PC-3 (cell line): ENCODE results near the gene HSD17B12. TPM values are rescaled to one million over a fixed set of nuclear protein-coding genes. Genes with fewer than 3 reads are reported as not detected.

Experiments
- ATAC-seq: fragments of 200-7000 bp; cut with Tn5 transposase; 2 replicates; pipeline ENCODE4 v1.9.1; 2020; ENCODE audit warnings: mild to moderate bottlenecking, moderate library complexity
- BruUV-seq: library from RNA; stranded (reverse); fragments of 400-500 nt; replicated peaks from 2 replicates; lab custom pipeline; 2021; lab: Mats Ljungman, UMichigan
- CTCF ChIA-PET: fragments of 300-600 bp; sonication (Branson Sonifier 250); formaldehyde crosslinking; loops from one replicate; lab custom pipeline; 2022; ENCODE audit warnings: antibody characterized with exemption; lab: Charles Lee
- POLR2A ChIA-PET: fragments of 300-600 bp; sonication (Branson Sonifier 250); formaldehyde crosslinking; loops from one replicate; lab custom pipeline; 2022; ENCODE audit warnings: antibody characterized with exemption; ENCODE audit not compliant: unreplicated experiment; lab: Charles Lee
- DNase-seq: peaks from one replicate; pipeline ENCODE4 v3.0.0-alpha.2; 2015
- H2AFZ ChIP-seq: fragments of 300-600 bp; sonication (generic); 2 replicates; pipeline ENCODE4 v1.6.0; 2016; ENCODE audit warnings: antibody characterized with exemption, low read length
- H3F3A ChIP-seq: fragments of 300-600 bp; sonication (generic); one replicate; pipeline ENCODE4 v1.6.0; 2017; ENCODE audit warnings: antibody characterized with exemption, low read length, control low read depth, mild to moderate bottlenecking; ENCODE audit not compliant: unreplicated experiment
- H3K27ac ChIP-seq: fragments of 300-600 bp; sonication (generic); 2 replicates; pipeline ENCODE4 v1.5.1; 2016; ENCODE audit warnings: mild to moderate bottlenecking, low read length
- H3K27me3 ChIP-seq: fragments of 300-600 bp; sonication (generic); 2 replicates; pipeline ENCODE4 v1.6.1; 2016; ENCODE audit warnings: low read length, mixed read lengths
- H3K36me3 ChIP-seq: fragments of 300-600 bp; sonication (generic); 2 replicates; pipeline ENCODE4 v1.6.1; 2016; ENCODE audit warnings: low read depth, mixed run types, low read length, mixed read lengths
- H3K4me1 ChIP-seq: fragments of 300-600 bp; sonication (generic); 2 replicates; pipeline ENCODE4 v1.5.1; 2016; ENCODE audit warnings: low read length; ENCODE audit not compliant: insufficient read depth
- H3K4me2 ChIP-seq: fragments of 300-600 bp; sonication (generic); 2 replicates; pipeline ENCODE4 v1.6.0; 2016; ENCODE audit warnings: low read length
- H3K4me3 ChIP-seq: fragments of 300-600 bp; sonication (generic); 2 replicates; pipeline ENCODE4 v1.5.1; 2016; ENCODE audit warnings: mild to moderate bottlenecking, low read length, mixed read lengths
- H3K79me2 ChIP-seq: fragments of 300-600 bp; sonication (generic); 2 replicates; pipeline ENCODE4 v1.6.1; 2017; ENCODE audit warnings: low read length, mixed read lengths
- H3K9ac ChIP-seq: fragments of 300-600 bp; sonication (generic); 2 replicates; pipeline ENCODE4 v1.6.0; 2016; ENCODE audit warnings: mild to moderate bottlenecking, low read length
- H3K9me2 ChIP-seq: fragments of 300-600 bp; sonication (generic); replicated peaks from 2 replicates; pipeline ENCODE4 v1.6.1; 2016; ENCODE audit warnings: mixed run types, low read length, mixed read lengths
- H3K9me3 ChIP-seq: fragments of 300-600 bp; sonication (generic); 2 replicates; pipeline ENCODE4 v1.6.1; 2016; ENCODE audit warnings: low read length, mixed read lengths
- H4K20me1 ChIP-seq: fragments of 300-600 bp; sonication (generic); 2 replicates; pipeline ENCODE4 v1.6.1; 2016; ENCODE audit warnings: low read length, mixed read lengths
- EZH2 ChIP-seq: fragments of 300-600 bp; sonication (generic); IDR thresholded peaks from one replicate; pipeline ENCODE4 v1.6.1; 2017; ENCODE audit warnings: antibody characterized with exemption, mild to moderate bottlenecking, low read length; ENCODE audit not compliant: unreplicated experiment
- EZH2phosphoT487 ChIP-seq: fragments of 300-600 bp; sonication (generic); IDR thresholded peaks from 2 replicates; pipeline ENCODE4 v1.6.1; 2018; ENCODE audit warnings: mild to moderate bottlenecking, antibody characterized with exemption, low read length, borderline replicate concordance
- intact Hi-C: fragments of 100-400 bp; cut with micrococcal nuclease; formaldehyde crosslinking; loops from 2 replicates; pipeline ENCODE4 v1.9.0; 2023
- total RNA-seq: library from RNA; depleted of rRNA; stranded (reverse); fragments of >200 nt; gene quantifications from 2 replicates; pipeline ENCODE4 v1.2.3, GENCODE V29; 2014
- TF ChIP-seq, protein P1 (sequence below): fragments of 300-600 bp; sonication (generic); conservative IDR thresholded peaks from 2 replicates; pipeline ENCODE4 v1.5.1; 2017; ENCODE audit warnings: antibody characterized with exemption, low read depth, mild to moderate bottlenecking, low read length

Gene HSD17B12
- total RNA-seq, 1 experiment from 2014 or later, result 77.6 TPM

GRCh38 chr11:43810929-43811596 is 130.5 kb downstream of the HSD17B12 start:
- ChIA-PET POLR2A (no interaction called here), CTCF (no interaction called here)
- H2AFZ ChIP-seq, result no peak overlapping the region
- ATAC-seq (peak; percentile 35; the same call in 1 of the 2 replicates), DNase-seq (peak; percentile 34)
- no peaks in the 10 kb centered on the region for H3K79me2 ChIP-seq
- no peak overlapping the region for H3K27ac ChIP-seq
- no TSS peak for BruUV-seq
- H3K4me1 ChIP-seq, result no peaks in the 10 kb centered on the region
- intact Hi-C loops, result loop anchor here (1.0 to 5.0 kb wide), 4 partner anchors 75 to 307 kb away; no protein-coding TSS in a partner anchor
- no peak for TF ChIP-seq EZH2phosphoT487
- TF ChIP-seq, protein P1, sequence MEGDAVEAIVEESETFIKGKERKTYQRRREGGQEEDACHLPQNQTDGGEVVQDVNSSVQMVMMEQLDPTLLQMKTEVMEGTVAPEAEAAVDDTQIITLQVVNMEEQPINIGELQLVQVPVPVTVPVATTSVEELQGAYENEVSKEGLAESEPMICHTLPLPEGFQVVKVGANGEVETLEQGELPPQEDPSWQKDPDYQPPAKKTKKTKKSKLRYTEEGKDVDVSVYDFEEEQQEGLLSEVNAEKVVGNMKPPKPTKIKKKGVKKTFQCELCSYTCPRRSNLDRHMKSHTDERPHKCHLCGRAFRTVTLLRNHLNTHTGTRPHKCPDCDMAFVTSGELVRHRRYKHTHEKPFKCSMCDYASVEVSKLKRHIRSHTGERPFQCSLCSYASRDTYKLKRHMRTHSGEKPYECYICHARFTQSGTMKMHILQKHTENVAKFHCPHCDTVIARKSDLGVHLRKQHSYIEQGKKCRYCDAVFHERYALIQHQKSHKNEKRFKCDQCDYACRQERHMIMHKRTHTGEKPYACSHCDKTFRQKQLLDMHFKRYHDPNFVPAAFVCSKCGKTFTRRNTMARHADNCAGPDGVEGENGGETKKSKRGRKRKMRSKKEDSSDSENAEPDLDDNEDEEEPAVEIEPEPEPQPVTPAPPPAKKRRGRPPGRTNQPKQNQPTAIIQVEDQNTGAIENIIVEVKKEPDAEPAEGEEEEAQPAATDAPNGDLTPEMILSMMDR, result peak; percentile 64
- no peaks in the 10 kb centered on the region for H3K27me3 ChIP-seq
- H3K9ac ChIP-seq, result no peak overlapping the region
- H3K9me3 ChIP-seq, result no peaks in the 10 kb centered on the region
- no peak overlapping the region for H3K4me3 ChIP-seq
- H3K4me2 ChIP-seq, result no peak overlapping the region
- no peaks in the 10 kb centered on the region for H3K9me2 ChIP-seq
- no peaks in the 10 kb centered on the region for H3F3A ChIP-seq
- H3K36me3 ChIP-seq, result peaks cover 3% of the 10 kb centered on the region; the same call in 1 of the 2 replicates
- no peaks in the 10 kb centered on the region for H4K20me1 ChIP-seq

DNA sequence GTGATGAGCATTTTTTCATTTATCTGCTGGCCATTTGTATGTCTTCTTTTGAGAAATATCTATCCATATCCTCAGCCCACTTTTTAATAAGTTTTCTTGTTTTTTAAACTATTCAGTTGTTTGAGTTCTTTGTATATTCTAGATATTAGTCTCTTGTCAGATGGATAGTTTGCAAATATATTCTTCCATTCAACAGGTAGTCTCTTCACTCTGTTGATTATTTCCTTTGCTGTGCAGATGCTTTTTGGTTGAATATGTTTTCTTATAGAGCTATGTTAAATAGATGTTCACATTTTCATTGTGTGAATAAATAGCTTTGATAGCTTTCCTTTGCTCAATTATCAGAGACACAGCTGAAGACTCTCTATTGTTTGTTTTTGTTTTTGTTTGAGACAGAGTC is 131.9 kb downstream of the HSD17B12 start:
- Histone ChIP-seq H3K9ac (no peak overlapping the region), H3F3A (no peaks in the 10 kb centered on the region), H3K9me3 (no peaks in the 10 kb centered on the region), H3K27ac (no peak overlapping the region), H3K27me3 (no peaks in the 10 kb centered on the region), H3K36me3 (no peaks in the 10 kb centered on the region), H3K79me2 (no peaks in the 10 kb centered on the region), H3K4me3 (no peak overlapping the region), H3K4me2 (no peak overlapping the region), H4K20me1 (no peaks in the 10 kb centered on the region), H2AFZ (no peak overlapping the region), H3K4me1 (no peaks in the 10 kb centered on the region), H3K9me2 (no peaks in the 10 kb centered on the region)
- CTCF ChIA-PET, result no interaction called here
- no peak for ATAC-seq
- TF ChIP-seq EZH2, result no peak
- TF ChIP-seq, protein P1, result no peak
- no peak for TF ChIP-seq EZH2phosphoT487
- BruUV-seq, result no TSS peak
- POLR2A ChIA-PET, result no interaction called here
- no peak for DNase-seq
- intact Hi-C loops, result loop anchor here (5.0 kb wide), 2 partner anchors 170 to 245 kb away; no protein-coding TSS in a partner anchor

DNA sequence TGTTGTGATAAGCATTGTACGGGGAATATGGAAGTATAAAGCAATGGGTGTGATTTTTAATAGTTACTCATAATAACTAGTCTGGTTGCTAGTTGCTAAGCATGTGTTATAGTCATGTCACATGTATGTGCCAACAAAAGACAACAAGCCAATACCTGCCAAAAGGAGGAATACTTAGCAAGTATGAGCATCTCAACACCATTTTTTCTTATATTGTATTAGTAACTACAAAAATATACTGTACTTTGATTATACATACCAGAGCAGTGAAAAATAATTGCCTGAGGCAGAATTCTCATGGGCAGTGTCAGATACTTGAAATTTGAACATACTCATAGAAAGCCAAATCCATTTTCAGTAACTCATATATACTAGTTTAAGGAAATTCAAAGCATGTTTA is 137.7 kb downstream of the HSD17B12 start:
- Histone ChIP-seq H4K20me1 (peaks cover 5% of the 10 kb centered on the region; the same call in 1 of the 2 replicates), H2AFZ (no peak overlapping the region), H3K4me2 (no peak overlapping the region), H3K9me3 (no peaks in the 10 kb centered on the region), H3K27ac (no peak overlapping the region), H3K27me3 (no peaks in the 10 kb centered on the region), H3K9ac (no peak overlapping the region), H3F3A (no peaks in the 10 kb centered on the region), H3K4me1 (peaks cover 8% of the 10 kb centered on the region), H3K79me2 (no peaks in the 10 kb centered on the region), H3K36me3 (peaks cover 8% of the 10 kb centered on the region; the same call in 1 of the 2 replicates), H3K4me3 (no peak overlapping the region), H3K9me2 (no peaks in the 10 kb centered on the region)
- ChIA-PET CTCF (no interaction called here), POLR2A (no interaction called here)
- ATAC-seq, result peak; percentile 68
- no TSS peak for BruUV-seq
- peak; percentile 69 for DNase-seq
- TF ChIP-seq, protein P1, result no peak
- TF ChIP-seq EZH2phosphoT487, result no peak
- TF ChIP-seq EZH2, result no peak
- intact Hi-C loops, result no loop called here
